Measurements from ENCODE around the gene TSSK3.

TSSK3 gene, protein sequence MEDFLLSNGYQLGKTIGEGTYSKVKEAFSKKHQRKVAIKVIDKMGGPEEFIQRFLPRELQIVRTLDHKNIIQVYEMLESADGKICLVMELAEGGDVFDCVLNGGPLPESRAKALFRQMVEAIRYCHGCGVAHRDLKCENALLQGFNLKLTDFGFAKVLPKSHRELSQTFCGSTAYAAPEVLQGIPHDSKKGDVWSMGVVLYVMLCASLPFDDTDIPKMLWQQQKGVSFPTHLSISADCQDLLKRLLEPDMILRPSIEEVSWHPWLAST

DNA sequence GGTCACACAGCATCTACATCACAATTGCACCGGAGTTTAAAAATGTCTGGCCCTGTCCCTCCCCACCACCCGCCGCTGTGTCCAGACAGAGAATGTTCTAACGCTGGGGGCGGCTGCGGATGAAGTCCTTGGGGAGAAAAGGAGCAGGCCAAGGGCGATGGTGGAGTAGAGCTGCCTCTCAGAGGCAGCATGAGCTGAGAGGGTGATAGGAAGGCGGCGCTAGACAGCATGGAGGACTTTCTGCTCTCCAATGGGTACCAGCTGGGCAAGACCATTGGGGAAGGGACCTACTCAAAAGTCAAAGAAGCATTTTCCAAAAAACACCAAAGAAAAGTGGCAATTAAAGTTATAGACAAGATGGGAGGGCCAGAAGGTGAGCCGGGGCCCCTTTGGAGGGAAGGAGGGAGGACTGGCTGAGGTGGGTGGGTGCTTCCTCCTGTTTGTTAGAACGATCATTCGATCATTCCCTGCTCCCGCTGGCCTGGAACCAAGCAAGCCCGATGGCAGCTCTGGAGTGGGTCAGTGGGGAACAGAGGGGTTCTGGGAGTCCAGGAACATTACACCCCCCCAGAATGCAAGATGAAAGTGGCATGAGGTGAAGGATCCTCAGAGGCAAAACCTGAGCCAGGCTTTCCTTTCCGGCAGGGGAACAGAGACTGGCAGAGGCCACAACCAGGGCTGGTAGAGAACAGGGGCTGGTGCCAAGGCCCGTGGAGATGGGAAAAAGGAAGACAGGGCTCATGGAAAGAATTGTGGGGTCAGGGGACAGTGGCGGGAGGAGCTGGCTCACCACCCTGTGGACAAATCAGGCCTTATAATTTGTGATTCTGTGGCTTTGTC, at the start of gene TSSK3, which contains the start of gene FAM229A:
TSSK3 (plus strand) TSS at position 66 of the 840 bp plus-strand sequence; CDS start at position 229, 163 bp downstream.
FAM229A (minus strand) TSS at position 12 of the 840 bp plus-strand sequence. CDS start 394 bp downstream, outside the sequence.
- no peak for DNase-seq

DNA sequence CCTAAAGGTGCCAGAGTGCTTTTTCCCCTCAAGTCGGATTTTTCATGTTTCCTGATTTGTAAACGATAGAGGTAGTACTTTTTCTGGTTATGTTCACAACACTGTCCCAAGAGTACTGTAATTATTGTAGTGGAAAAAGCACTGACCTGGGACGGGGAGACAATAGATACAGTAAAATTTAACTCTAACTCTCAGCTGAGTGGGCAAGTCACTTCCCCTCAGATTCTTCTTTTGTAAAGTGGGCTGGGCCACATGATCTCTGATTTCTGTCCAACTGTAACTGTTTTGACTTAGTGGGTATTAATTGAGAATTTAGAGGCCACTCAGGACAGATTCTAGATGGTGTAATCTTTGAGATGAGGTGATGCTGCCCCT, 45.4 kb upstream of the TSSK3 start:
- no peak for DNase-seq

DNA sequence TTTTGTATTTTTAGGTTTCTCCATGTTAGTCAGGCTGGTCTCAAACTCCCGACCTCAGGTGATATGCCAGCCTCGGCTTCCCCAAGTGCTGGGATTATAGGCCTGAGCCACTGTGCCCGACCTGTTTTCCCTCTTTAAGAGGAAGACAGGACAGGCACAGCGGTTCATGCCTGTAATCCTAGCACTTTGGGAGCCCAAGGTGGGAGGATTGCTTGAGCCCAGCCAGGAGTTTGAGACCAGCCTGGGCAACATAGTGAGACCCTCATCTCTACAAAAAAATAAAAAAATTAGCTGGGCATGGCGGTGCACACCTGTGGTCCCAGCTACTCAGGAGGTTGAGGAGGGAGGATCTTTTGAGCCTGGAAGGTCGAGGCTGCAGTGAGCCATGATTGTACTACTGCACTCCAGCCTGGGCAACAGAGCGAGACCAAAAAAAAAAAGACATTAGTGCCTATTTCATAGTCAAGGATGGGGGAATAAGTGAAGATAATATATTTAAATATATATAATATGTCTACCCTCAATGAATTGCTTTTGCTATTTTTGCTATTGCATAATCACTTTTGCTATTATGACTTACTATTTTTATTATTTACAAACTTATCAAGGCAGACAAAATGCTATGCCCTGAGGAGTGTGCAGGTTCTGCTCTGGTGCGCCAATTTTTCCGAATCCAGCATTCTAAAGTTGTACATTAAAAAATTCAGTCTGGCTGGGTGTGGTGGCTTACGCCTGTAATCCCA, 44.0 kb upstream of the TSSK3 start:
- DNase-seq = no peak

DNA sequence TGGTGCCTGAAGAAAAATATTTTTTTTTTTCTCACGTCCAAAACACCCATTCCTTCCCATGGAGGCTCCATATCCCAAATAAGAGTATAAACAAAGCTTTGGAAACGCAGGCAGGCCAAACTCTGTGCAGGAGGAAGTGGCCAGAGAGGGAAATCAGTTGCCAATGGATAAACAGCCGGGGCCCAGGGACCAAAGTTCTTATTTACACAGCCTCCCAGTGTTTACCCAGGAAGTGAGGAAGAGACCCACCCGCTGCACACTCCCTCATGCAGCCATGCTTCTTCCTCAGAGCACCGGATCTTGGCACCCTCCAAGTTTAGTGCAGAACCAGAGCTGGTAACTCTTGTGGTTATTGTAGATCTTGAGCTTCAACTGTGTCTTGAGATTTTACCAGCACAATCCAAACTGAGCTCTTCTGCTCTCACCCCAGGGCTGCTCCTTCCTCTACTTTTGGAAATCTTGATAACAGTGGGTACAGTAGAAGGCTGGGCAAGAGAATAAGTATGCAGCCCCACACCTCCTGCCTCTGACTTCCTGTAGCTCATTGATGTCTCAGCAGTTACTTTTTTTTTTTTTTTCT, 40.5 kb upstream of the TSSK3 start:
- no peak for DNase-seq

DNA sequence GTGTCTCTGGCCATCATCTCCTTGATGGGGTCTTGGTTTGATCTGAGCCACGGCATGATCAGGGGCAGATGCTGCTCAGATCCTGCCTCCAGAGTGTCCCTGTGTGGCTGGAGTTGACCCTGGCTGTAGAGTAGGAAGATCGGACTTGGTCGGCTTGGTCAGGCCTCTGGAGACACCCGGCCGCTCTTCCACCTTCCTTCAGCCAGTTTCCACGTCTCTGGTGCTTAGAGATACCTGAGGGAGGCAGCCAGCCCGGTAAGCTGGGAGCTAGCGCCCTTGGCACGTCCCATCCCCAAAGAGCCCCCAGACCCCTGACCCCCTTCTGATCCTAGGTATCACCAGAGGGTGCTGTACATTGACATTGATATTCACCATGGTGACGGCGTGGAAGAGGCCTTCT, 35.1 kb upstream of the TSSK3 start:
- DNase-seq = no peak

DNA sequence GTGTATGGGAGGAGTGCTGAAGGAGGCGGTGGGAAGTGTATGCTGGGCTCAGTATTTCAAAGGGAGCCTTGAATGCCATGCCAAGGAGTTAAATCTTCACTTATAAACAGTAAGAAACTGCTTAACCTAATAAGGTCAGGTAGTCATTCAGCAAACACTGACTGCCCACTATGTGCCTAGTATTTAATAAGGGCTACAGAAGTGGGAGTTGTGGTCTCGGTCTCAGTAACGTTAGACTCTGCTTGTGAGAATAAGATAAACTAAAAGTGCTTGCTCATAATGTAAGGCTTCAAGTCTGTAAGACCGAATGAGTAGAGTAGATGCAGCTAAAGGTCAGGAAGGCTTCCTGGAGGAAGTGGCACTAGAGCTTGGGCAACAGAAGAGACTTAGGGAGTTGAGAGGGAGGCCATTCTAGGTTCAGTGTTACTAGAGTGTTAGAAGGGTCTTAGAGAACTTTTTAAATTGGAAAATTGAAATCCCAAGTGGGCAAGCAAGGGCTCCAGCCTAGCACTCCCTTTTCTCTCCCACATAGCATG, 32.3 kb upstream of the TSSK3 start:
- DNase-seq = no peak

DNA sequence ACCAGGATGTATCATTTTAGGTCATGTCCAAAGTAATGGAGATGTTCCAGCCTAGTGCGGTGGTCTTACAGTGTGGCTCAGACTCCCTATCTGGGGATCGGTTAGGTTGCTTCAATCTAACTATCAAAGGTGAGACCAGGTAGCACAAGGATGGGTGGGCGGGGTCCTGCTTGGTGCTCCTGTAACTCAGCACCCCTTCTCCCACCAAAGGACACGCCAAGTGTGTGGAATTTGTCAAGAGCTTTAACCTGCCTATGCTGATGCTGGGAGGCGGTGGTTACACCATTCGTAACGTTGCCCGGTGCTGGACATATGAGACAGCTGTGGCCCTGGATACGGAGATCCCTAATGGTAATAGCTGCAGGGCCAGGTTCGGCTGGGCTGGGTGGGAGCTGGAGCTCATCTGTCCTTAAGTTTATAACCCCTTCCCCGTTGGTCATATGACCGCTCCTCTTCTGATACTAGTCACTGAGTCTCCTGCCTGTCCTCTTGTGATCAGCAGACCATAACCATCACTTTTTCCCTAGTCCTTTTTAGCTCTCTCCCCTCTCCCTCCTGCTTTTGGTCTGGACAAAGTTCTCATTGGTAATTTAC, 31.7 kb upstream of the TSSK3 start:
- no peak for DNase-seq

DNA sequence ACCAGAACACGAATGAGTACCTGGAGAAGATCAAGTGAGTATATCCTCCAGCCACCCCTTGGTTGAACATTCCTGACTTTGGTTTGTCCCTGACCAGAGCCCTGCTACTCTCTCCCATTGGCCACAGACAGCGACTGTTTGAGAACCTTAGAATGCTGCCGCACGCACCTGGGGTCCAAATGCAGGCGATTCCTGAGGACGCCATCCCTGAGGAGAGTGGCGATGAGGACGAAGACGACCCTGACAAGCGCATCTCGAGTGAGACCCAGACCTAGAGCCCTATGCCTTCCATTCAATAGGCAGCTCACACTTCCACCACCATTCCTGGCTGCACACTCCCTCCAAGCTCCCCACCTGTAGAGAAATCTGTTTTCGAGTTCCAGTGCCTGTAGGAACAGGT, 30.8 kb upstream of the TSSK3 start:
- DNase-seq = no peak

DNA sequence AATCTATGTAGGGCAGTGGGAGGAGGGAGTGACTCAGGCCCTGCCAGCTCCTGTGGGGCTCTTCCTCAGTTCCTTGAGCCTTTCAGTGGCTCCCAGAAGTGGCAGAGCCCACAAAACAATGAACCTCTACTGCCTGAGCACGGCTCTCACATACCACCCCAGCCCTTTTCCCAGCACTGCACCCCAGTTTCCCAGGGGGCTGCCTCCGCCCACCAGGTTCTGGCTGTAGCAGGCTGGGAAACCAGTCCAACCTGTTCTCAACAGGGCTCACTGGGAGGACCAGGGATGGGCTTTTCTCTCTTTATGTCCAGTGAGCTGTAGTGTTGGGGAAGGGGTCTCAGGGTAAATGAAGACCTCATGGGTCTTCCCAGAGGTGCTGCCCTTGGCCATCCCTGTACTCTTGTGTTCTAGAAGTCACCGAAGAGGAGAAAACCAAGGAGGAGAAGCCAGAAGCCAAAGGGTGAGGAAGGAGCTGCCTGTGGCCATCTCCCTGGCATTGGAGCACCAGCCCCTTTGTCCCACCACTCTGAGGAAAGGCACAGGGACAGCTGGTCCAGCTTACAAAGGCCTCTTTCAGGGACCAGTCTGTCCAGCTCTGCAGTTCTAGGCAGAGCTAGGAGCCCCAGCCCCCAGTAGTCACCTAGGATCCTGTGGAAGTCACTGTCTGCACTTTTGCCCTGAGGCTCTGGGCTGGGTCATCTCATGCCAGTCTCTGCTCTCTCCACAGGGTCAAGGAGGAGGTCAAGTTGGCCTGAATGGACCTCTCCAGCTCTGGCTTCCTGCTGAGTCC, 29.9 kb upstream of the TSSK3 start:
- no peak for DNase-seq

DNA sequence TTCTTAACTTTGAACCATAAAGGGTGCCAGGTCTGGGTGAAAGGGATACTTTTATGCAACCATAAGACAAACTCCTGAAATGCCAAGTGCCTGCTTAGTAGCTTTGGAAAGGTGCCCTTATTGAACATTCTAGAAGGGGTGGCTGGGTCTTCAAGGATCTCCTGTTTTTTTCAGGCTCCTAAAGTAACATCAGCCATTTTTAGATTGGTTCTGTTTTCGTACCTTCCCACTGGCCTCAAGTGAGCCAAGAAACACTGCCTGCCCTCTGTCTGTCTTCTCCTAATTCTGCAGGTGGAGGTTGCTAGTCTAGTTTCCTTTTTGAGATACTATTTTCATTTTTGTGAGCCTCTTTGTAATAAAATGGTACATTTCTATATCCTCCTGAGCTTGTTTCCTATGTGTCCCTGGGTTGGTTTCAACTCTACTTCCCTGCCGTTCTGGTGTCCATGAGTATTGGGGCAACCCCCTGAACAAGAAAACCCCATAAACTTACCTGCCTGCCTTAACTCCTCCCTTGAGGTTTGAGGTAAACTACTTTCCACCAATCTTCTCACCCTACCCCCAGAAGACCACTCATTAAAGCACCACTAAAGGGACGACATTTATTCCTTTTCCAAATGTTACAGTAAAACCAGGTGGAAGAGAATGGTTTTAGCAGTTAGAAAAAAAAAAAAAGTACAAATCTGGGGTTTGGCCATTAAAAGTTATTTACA, 28.9 kb upstream of the TSSK3 start:
- DNase-seq = no peak

DNA sequence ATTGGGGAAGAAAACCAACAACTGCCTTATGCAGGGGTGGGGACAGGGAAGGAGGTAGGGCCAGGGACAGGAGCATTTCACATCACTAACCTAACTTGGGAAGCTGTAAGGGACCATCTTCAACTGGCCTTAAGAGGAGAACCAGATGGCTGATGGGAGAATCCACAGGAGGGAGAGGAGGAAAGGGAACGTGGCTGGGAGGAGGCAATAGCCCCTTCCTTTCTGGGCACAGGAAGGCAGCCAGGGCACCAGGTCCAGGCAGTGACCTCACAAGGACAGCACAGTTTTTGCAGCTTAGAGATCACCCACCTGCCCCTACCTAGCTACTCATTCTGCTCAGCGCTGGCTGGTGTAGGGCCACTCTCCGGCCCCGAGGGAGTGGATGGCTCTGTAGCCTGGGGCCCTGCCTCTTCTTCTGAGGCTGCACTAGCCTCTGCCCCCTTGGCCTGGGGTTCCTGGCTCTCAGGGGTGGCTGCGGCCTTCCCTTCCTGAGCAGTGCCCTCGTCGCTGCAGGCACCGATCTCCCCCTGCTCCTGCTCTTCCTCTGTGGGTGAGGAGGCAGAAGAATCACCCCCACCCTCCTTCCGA, 28.0 kb upstream of the TSSK3 start:
- no peak for DNase-seq

DNA sequence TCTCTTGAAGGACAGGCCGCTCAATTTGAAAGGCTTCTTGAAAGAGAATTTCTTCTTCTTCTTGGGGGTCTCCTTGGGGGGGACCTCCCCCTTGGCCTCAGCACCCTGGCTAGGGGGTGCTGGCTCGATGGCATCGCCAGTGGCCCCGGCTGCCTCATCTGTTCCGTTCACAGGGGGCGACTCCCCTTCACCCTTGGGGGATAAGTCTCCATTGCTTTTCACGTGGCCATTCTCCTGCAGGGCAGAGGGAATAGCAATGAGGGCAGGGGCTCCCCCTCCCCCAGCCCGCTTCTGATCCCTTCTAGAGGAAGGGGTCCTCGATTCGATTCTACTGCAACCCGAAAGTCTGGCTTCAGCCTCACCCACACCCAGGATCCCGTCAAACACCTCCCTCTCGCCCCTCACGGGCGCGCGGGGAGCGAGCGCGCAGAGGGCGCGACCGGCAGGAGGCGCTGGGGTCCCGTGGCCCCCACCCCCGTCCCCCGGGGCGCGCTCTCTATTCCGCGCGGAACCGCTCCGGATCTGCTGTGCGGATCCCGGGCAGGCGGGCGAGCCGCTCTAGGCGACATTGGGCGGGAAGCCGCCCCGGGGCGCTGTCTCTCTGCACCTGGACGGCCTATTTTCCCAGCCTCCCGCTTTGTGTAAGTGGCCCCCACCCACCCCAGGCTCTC, 27.3 kb upstream of the TSSK3 start:
- peak; percentile 72 to 78 for DNase-seq

DNA sequence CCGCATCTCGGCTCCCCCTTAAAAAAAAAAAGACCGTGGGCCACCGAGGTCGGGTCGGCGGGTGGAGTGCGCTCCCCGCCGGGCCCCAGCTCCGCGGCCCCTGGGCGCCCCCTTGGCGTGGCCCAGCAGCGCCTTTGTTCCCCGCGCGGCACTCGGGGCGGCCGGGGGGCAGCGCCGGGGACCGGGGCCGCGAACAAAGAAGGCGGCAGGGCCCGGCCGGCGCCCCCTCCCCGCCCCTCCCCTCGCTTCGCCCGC, 26.9 kb upstream of the TSSK3 start:
- no peak for DNase-seq

DNA sequence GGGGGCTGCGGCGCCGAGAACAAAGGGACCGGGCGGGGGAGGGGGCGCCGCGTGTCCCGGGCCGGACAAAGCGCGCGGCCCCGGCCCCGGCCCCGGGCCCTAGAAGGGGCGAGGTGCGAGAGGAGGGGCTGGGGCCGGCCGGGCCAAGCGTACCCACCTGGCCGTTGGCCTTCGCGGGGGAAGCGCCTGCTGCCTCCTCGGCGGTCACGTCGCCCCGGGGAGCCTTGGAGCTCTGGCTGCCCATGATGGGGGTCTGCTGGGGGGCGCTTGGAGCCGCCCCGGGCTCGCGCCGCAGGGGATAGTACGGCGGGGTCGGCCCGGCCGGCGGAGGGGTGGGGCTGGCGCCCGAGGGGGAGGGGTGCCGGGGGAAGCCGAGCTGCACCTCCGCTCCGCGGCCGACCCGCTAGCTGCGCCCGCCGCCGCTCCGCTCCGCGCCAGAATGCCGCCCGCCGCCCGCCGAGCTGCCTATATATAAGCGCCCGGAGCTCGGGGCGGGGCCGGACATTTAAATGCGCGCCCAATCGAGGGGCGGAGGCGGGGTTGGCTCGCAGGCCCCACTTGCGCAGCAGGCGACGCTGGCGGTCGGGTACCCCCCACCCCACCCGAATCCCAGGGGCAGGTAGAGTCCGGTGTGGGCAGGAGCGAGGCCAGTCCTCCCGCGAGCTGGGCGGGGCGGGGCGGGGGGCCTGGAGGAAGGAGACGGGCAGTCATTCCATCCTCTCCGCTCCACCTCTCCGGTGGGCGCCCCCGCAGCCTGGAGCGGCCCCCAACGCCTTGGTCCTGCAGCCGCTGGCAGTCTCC, 26.3 kb upstream of the TSSK3 start, which contains the start of gene MARCKSL1:
MARCKSL1 (minus strand) TSS at position 444 of the 801 bp plus-strand sequence; CDS start at position 244, 200 bp downstream.
- DNase-seq = peak; percentile 89 to 91

DNA sequence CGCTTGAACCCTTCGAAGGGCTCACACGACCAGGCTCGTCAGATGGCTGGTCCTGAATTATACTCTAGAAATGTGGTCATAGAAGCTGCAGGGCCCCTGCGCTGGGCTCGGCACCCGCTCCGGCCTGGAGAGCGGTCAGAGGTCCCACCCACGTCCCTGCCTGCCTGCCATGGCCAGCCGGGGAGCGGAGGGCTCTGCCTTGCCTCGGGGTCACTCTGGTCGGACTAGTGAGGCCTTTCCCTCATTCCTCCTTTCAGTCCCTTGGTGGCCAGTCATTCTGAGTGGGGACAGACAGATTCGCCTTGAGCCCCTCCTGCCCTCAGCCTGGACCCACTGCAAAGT, 25.8 kb upstream of the TSSK3 start:
- no peak for DNase-seq

DNA sequence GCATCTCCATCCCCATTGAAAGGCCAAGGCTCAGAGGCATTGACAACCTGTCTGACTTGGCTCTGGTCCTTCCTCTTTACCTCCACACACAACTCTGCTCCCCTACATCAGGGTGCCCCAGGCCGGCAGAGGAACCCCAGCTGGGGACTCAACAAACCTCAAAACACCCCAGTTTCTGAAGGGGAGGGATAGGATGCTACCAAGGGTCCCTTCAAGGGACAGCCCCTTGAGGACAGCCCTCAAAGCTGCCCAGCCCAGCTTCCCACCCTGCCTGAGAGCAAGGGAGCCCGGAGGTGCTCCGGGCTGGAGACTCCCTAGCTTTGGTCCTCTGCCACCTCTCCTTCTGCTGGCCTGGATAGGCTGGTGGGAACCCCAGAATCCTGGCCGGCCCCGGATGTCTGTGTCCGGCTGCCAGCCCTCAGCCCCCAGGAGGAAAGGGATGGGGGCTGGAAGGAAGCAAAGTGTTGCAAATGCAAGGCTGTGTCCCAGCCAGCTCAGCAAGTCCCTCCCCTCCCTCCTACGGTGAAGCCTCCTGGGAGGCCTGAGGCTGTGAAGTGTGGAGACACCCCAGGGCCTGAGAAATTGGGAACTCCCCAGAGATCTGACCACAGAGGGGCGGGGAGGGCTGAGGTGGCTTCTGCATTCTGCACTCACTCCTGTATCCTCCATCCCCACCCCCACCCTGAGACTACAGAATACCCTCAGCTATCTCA, 25.2 kb upstream of the TSSK3 start:
- DNase-seq = peak; percentile 70 to 72

DNA sequence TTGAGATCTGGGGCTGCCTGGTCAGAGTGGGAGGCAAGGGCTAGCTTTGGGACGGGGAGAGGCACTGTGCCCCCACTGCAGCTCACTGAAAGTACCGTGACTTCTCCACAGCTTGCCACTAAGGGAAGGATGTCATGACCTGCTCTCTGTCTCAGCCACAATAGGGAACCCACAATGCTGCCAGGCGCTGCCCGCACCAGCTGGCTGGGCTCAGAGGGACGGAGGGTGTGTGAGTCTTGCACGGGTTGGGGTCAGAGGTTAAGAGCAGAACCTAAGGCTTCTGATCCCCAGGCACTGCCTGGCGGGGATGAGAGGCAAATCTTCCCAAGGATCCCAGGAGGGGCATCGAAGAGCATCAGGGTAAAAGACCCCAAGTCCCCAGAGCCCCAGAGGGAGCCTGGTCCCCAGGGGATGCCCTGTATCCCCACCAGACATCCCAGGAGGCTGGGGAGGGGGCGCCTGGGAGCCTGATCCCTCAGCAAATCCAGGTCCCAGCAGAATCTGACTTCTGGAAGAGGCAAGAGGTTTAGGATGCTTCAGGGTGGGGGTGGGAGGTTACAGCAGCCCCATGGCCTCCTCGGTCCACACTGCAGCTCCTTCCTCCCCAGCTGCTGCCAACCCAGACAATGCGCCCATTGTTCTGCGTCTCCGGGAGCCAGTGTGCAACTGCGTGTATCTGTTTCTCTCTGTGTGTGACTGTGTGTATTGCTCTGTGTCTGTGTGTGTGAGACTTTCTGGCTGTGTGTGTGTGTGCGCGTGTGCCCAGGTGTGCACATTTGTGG, 24.3 kb upstream of the TSSK3 start:
- DNase-seq = peak; percentile 46 to 48

DNA sequence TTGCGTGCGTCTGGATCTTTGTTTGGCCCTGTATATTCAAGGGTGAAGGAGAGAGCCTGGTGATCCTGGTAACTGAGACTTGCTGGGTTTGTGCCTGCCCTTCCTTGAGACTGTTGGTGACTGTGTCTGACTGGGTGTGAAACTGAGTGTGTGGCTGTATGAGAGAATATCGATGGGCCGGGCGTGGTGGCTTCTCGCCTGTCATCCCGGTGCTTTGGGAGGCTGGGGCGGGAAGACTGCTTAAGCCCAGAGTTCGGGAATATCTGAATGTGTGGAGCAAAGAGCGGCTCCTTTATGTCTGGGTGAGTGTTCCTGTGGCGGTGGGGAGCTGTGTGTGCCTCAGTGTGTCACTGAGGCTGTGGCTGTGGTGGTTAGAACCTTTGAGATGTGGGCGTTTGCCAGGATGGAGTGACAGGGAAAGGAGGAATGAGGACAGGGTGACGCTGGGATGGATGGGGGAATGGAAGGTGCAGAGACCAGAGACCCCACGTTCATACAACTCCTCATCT, 23.6 kb upstream of the TSSK3 start:
- no peak for DNase-seq

Measured in activated T-cell treated with anti-CD3 and anti-CD28 coated beads, Interleukin-2, amount 50 U/mL, for 48 hours (primary cell).